ENCODE data around the gene MTHFR. TPM values are rescaled to one million over a fixed set of nuclear protein-coding genes. Genes with fewer than 3 reads are reported as not detected.

The MTHFR gene
- total RNA-seq, 1 experiment from 2014 or later: 18.2 TPM

GRCh38 chr1:11764519-11764918 is 41.2 kb downstream of the MTHFR start:
- no peaks in the 10 kb centered on the region for H3K9me3 ChIP-seq (ENCODE audit: control insufficient read depth, low read depth, low read length)
- H3K9ac ChIP-seq (ENCODE audit: extremely low read depth, insufficient read length, low read length): no peak overlapping the region
- Mint-ChIP-seq H3K9me3 (peaks cover 0 to 3% of the 10 kb centered on the region in 2 experiments; a peak in 2 of 5 replicates), H3K27me3 (ENCODE audit: low read depth) (peaks cover 71% of the 10 kb centered on the region), H3K27ac (peak overlapping the region in 1 of 3 experiments; percentile 59; a peak in 1 of 7 replicates), H3K36me3 (ENCODE audit: insufficient read depth in 1 of 3, low read depth in 3 of 3) (no peaks in the 10 kb centered on the region), H3K4me3 (no peak overlapping the region), H3K4me1 (peaks cover 10 to 18% of the 10 kb centered on the region in 2 experiments)
- no peak overlapping the region for H3K14ac ChIP-seq (ENCODE audit: insufficient read depth, low read length)
- no peak overlapping the region for H3K23ac ChIP-seq (ENCODE audit: insufficient read length, low read depth, low read length)
- no peak overlapping the region for H3K4me2 ChIP-seq (ENCODE audit: insufficient read depth, insufficient read length, low read length)
- H4K8ac ChIP-seq (replicated peaks; ENCODE audit: insufficient read length, low read depth, low read length): no peak overlapping the region
- H3K18ac ChIP-seq (ENCODE audit: insufficient read length, low read depth, low read length): no peak overlapping the region
- H3K4ac ChIP-seq (ENCODE audit: low read depth, low read length): no peak overlapping the region
- no peak for TF ChIP-seq CTCF (conservative IDR thresholded peaks at IDR 0.05)
- no CpG with 5 or more reads among the region's 7 CpGs for WGBS (ENCODE audit: extremely low coverage, insufficient read length, low lambda C conversion rate)
- peaks cover 16% of the 10 kb centered on the region; the same call in 1 of the 2 replicates for H3K27me3 ChIP-seq (ENCODE audit: insufficient read depth, low read length)
- no peaks in the 10 kb centered on the region for H4K20me1 ChIP-seq (ENCODE audit: control insufficient read depth, insufficient read depth, insufficient read length)
- no peak for DNase-seq
- no peak overlapping the region for H2AFZ ChIP-seq (ENCODE audit: low read length)
- no peak overlapping the region for H2BK12ac ChIP-seq (ENCODE audit: insufficient read length, low read depth, low read length)
- H3K27ac ChIP-seq (ENCODE audit: insufficient read length, low read depth, low read length): no peak overlapping the region
- H3K23me2 ChIP-seq (ENCODE audit: insufficient read length, low read depth, low read length, poor library complexity, severe bottlenecking): no peaks in the 10 kb centered on the region
- H3K4me1 ChIP-seq (ENCODE audit: insufficient read depth, low read length): no peaks in the 10 kb centered on the region
- H2BK120ac ChIP-seq (ENCODE audit: low read depth, low read length, poor library complexity, severe bottlenecking): no peak overlapping the region
- H2AK5ac ChIP-seq (ENCODE audit: insufficient read length, low read length): no peak overlapping the region
- no peak overlapping the region for H3T11ph ChIP-seq (ENCODE audit: low read length)
- H3K79me1 ChIP-seq (ENCODE audit: insufficient read depth, low read depth, low read length, poor library complexity, severe bottlenecking): no peaks in the 10 kb centered on the region
- H3K79me2 ChIP-seq (ENCODE audit: insufficient read depth, low read length): no peaks in the 10 kb centered on the region
- no peak overlapping the region for H3K56ac ChIP-seq (ENCODE audit: insufficient read length, low read depth, low read length)
- no peak overlapping the region for H2BK15ac ChIP-seq (ENCODE audit: low read depth, low read length)
- H4K5ac ChIP-seq (ENCODE audit: insufficient read length, low read depth, low read length): no peak overlapping the region
- no peak overlapping the region for H4K91ac ChIP-seq (ENCODE audit: insufficient read length, low read depth, low read length)
- H2BK5ac ChIP-seq (ENCODE audit: insufficient read length, low read length): no peak overlapping the region
- H2BK20ac ChIP-seq (ENCODE audit: low read depth, low read length, poor library complexity, severe bottlenecking): no peak overlapping the region
